RWPE2 (cell line): ENCODE results near the gene HOXC10.

ENCODE experiments used
- ATAC-seq: fragments of 200-7000 bp; cut with Tn5 transposase; 3 replicates; pipeline ENCODE4 v1.9.1; 2021; ENCODE audit warnings: low read depth
- DNase-seq: peaks from one replicate; pipeline ENCODE4 v3.0.0-alpha.2; 2020; ENCODE audit warnings: low spot score
- H3K27ac ChIP-seq: fragments of 450-650 bp; 2 replicates; pipeline ENCODE4 v1.5.1; 2017; ENCODE audit warnings: mild to moderate bottlenecking; ENCODE audit not compliant: poor library complexity, severe bottlenecking
- H3K27me3 ChIP-seq: fragments of 250-450 bp; sonication (Bioruptor Pico); 2 replicates; pipeline ENCODE4 v1.5.1; 2021; ENCODE audit warnings: mild to moderate bottlenecking, moderate library complexity; ENCODE audit not compliant: insufficient read depth, poor library complexity, severe bottlenecking
- H3K36me3 ChIP-seq: fragments of 250-450 bp; sonication (Bioruptor Pico); 2 replicates; pipeline ENCODE4 v1.5.1; 2020; ENCODE audit warnings: low read depth, mild to moderate bottlenecking, moderate library complexity
- H3K4me1 ChIP-seq: fragments of 250-450 bp; sonication (Bioruptor Pico); 2 replicates; pipeline ENCODE4 v1.5.1; 2021; ENCODE audit warnings: mild to moderate bottlenecking, moderate library complexity; ENCODE audit not compliant: insufficient read depth, poor library complexity, severe bottlenecking
- H3K4me3 ChIP-seq: fragments of 250-450 bp; sonication (Bioruptor Pico); 2 replicates; pipeline ENCODE4 v1.5.1; 2021; ENCODE audit warnings: mild to moderate bottlenecking, moderate library complexity; ENCODE audit not compliant: severe bottlenecking
- H3K9me3 ChIP-seq: fragments of 250-450 bp; sonication (Bioruptor Pico); 2 replicates; pipeline ENCODE4 v1.5.1; 2021; ENCODE audit warnings: mild to moderate bottlenecking, moderate library complexity; ENCODE audit not compliant: severe bottlenecking
- TF ChIP-seq, protein P1 (sequence below): fragments of 450-650 bp; IDR thresholded peaks from one replicate; pipeline ENCODE4 v1.5.1; 2017; ENCODE audit warnings: mild to moderate bottlenecking, moderate library complexity; ENCODE audit not compliant: poor library complexity, severe bottlenecking

HOXC10 gene

GRCh38 chr12:54030889-54031471 lies 46.0 kb downstream of the HOXC10 start:
- Histone ChIP-seq H3K4me1 (no peaks in the 10 kb centered on the region), H3K36me3 (no peaks in the 10 kb centered on the region), H3K4me3 (no peak overlapping the region), H3K27me3 (peaks cover 94% of the 10 kb centered on the region), H3K9me3 (no peaks in the 10 kb centered on the region), H3K27ac (no peak overlapping the region)
- TF ChIP-seq, protein P1, sequence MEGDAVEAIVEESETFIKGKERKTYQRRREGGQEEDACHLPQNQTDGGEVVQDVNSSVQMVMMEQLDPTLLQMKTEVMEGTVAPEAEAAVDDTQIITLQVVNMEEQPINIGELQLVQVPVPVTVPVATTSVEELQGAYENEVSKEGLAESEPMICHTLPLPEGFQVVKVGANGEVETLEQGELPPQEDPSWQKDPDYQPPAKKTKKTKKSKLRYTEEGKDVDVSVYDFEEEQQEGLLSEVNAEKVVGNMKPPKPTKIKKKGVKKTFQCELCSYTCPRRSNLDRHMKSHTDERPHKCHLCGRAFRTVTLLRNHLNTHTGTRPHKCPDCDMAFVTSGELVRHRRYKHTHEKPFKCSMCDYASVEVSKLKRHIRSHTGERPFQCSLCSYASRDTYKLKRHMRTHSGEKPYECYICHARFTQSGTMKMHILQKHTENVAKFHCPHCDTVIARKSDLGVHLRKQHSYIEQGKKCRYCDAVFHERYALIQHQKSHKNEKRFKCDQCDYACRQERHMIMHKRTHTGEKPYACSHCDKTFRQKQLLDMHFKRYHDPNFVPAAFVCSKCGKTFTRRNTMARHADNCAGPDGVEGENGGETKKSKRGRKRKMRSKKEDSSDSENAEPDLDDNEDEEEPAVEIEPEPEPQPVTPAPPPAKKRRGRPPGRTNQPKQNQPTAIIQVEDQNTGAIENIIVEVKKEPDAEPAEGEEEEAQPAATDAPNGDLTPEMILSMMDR: no peak
- no peak for DNase-seq
- ATAC-seq: no peak

DNA sequence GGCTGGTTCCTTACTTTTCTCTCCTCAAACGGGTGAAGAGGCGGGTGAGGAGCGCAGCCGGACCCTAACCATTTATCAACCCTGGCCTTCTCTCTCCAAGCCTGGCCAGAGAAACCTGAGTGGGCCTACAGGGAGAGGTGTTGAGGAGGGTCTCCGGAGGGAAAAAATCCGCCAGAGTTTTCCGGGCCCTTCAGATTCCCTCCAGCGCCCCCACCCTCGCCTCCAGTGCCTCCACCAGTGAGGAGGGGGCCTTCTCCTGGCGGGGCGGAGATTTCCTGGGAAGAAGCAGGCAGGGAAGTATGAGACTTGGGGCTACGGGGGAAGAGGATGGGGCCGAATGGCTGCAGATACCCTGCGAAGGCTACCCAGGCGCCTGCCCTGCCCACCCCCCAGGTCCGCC lies 46.5 kb downstream of the HOXC10 start:
- no peaks in the 10 kb centered on the region for H3K9me3 ChIP-seq
- ATAC-seq: no peak
- TF ChIP-seq, protein P1: no peak
- peaks cover 91% of the 10 kb centered on the region for H3K27me3 ChIP-seq
- H3K36me3 ChIP-seq: no peaks in the 10 kb centered on the region
- H3K27ac ChIP-seq: no peak overlapping the region
- DNase-seq: no peak
- H3K4me1 ChIP-seq: no peaks in the 10 kb centered on the region
- H3K4me3 ChIP-seq: no peak overlapping the region

DNA sequence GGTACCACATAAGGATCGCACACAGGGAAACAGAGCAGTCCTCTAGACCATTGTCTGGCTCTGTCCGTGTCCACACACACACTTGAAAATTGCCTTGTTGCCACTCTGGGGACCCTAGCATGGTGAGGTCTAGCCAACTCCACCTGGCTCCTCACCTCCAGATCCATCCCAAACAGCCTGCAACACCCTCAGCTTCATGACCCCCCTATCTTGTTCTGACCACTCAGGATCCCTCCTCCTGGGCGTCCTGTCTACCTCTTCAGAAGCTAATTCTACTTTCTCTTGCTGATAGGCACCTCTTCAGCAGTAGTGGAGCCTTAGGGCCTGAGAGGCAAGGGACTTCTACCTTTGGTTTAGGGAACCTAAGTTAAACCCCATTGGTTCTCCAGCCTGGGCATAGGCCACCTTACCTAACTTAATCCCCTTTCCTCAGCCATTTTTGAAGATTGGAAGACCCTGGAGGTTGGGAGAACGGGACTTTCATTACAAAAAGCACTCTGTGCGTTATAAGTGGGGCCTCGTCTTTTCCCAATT lies 47.2 kb downstream of the HOXC10 start:
- DNase-seq: no peak
- Histone ChIP-seq H3K27ac (no peak overlapping the region), H3K4me3 (no peak overlapping the region), H3K4me1 (no peaks in the 10 kb centered on the region), H3K36me3 (no peaks in the 10 kb centered on the region), H3K9me3 (no peaks in the 10 kb centered on the region), H3K27me3 (peaks cover 84% of the 10 kb centered on the region)
- ATAC-seq: no peak
- TF ChIP-seq, protein P1: no peak

DNA sequence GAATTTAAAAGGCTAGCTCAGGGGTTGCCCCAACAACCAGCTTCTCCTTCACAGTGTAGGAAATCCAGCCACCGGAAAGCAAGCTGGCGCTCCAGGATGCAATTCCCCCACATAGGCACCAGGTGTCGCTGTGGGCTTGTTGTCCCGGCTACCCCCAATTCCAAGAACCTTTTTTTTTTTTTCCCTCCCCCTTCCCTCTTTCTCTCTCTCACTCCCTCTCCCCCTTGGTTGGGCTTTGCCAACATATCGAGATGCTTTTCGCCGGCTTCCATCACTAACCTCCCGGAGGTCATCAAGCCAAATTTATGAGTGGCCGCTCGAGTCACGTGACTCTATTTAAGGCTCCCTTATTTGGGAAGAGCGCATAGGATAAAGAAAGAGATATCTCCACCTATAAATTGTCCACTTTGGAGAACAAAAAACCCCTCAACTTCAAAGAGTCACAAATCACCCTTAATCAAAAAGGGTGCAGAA lies 47.7 kb downstream of the HOXC10 start, which contains the start of gene HOXC5:
TSS of gene HOXC5 (plus strand) at position 424 of the 474 bp plus-strand sequence. CDS start 73 bp downstream, outside the sequence.
- no peak for DNase-seq
- 0 out of 3 replicates have a peak, but pooled peaks have one; percentile 5 for ATAC-seq
- Histone ChIP-seq H3K9me3 (no peaks in the 10 kb centered on the region), H3K27me3 (peaks cover 82% of the 10 kb centered on the region), H3K36me3 (no peaks in the 10 kb centered on the region), H3K4me3 (peak within 1 kb of the TSS; percentile 34), H3K27ac (no peak within 1 kb of the TSS), H3K4me1 (no peaks in the 10 kb centered on the region)
- TF ChIP-seq, protein P1: peak; percentile 91
